Chondrocyte (in vitro differentiated cells): ENCODE results near the gene THEM4. TPM values are rescaled to one million over a fixed set of nuclear protein-coding genes. Genes with fewer than 3 reads are reported as not detected.

Experiments
- DNase-seq: peaks from one replicate; pipeline ENCODE4 v3.0.0; 2021; ENCODE audit warnings: mixed read lengths, low spot score
- H3K27ac Mint-ChIP-seq: one replicate; pipeline ENCODE4 v1.8.0; 2021; ENCODE audit warnings: mild to moderate bottlenecking, moderate library complexity, mixed read lengths; ENCODE audit not compliant: unreplicated experiment
- H3K27me3 Mint-ChIP-seq: 2 replicates; pipeline ENCODE4 v1.8.0; 2021; ENCODE audit warnings: low read depth, mixed read lengths
- H3K36me3 Mint-ChIP-seq: 2 replicates; pipeline ENCODE4 v1.8.0; 2021; ENCODE audit warnings: low read depth, mixed read lengths
- H3K4me1 Mint-ChIP-seq: 2 replicates; pipeline ENCODE4 v1.8.0; 2021; ENCODE audit warnings: low read depth, mild to moderate bottlenecking, mixed read lengths
- H3K4me3 Mint-ChIP-seq: one replicate; pipeline ENCODE4 v1.8.0; 2021; ENCODE audit warnings: mild to moderate bottlenecking, moderate library complexity, mixed read lengths; ENCODE audit not compliant: unreplicated experiment
- H3K9me3 Mint-ChIP-seq: 2 replicates; pipeline ENCODE4 v1.8.0; 2021; ENCODE audit warnings: low read depth, mixed read lengths
- total RNA-seq: library from RNA; stranded (reverse); gene quantifications from 3 replicates; pipeline ENCODE4 v1.2.1, GENCODE V29; 2021
- TF ChIP-seq, protein P1 (sequence below): fragments of 200-600 bp; sonication (generic); IDR thresholded peaks from 2 replicates; pipeline ENCODE4 v1.5.0; 2021; ENCODE audit warnings: antibody characterized with exemption, mild to moderate bottlenecking, moderate library complexity

THEM4 gene
- total RNA-seq, 1 donor from 2014 or later: 6.9 TPM

- Mint-ChIP-seq H3K4me1 (peaks cover 12% of the 10 kb centered on the region), H3K4me3 (no peak overlapping the region), H3K36me3 (no peaks in the 10 kb centered on the region), H3K27me3 (no peaks in the 10 kb centered on the region), H3K9me3 (no peaks in the 10 kb centered on the region), H3K27ac (no peak overlapping the region)
- TF ChIP-seq, protein P1, sequence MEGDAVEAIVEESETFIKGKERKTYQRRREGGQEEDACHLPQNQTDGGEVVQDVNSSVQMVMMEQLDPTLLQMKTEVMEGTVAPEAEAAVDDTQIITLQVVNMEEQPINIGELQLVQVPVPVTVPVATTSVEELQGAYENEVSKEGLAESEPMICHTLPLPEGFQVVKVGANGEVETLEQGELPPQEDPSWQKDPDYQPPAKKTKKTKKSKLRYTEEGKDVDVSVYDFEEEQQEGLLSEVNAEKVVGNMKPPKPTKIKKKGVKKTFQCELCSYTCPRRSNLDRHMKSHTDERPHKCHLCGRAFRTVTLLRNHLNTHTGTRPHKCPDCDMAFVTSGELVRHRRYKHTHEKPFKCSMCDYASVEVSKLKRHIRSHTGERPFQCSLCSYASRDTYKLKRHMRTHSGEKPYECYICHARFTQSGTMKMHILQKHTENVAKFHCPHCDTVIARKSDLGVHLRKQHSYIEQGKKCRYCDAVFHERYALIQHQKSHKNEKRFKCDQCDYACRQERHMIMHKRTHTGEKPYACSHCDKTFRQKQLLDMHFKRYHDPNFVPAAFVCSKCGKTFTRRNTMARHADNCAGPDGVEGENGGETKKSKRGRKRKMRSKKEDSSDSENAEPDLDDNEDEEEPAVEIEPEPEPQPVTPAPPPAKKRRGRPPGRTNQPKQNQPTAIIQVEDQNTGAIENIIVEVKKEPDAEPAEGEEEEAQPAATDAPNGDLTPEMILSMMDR: no peak
- no peak for DNase-seq
Observed at GRCh38 chr1:151867765-151868411, 41.4 kb downstream of the THEM4 start.

DNA sequence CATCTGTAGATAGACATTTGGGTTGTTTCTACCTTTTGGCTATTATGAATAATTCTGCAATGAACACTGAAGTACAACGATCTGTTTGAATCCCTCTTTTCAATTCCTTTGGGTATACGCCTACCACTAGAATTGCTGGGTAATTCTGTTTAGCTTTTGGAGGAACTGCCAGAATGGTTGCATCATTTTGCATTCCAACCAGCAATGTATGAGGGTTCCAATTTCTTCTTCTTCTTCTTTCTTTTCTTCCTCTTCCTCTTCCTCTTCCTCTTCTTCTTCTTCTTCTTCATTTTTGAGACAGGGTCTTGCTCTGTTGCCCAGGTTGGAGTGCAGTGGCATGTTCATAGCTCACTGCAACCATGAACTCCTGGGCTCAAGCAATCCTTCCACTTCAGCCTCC is 42.0 kb downstream of the THEM4 start:
- TF ChIP-seq, protein P1: no peak
- Mint-ChIP-seq H3K27me3 (peaks cover 3% of the 10 kb centered on the region), H3K4me1 (peaks cover 14% of the 10 kb centered on the region), H3K4me3 (no peak overlapping the region), H3K27ac (no peak overlapping the region), H3K9me3 (no peaks in the 10 kb centered on the region), H3K36me3 (no peaks in the 10 kb centered on the region)
- DNase-seq: no peak

DNA sequence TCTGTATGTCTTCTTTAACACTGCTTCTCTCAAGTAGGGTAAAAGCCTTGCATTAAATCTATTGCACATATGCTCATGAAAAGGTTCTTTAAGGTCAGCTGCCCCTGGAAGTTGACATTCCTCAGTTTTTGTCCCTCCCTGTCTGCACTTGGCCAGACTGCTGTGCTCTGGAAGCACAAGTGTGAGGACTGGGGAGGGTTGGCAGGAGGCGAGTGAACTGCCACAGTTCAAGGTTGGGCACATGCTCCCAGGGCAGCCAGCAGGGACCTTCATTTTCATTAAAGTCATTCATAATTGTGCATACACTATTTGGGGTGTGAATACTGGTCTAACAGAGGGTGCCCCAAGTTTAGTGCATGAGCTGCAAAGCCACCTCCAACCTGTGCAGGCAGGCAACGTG is 44.9 kb downstream of the THEM4 start:
- no peak overlapping the region for H3K27ac Mint-ChIP-seq
- no peak for DNase-seq
- no peaks in the 10 kb centered on the region for H3K36me3 Mint-ChIP-seq
- H3K27me3 Mint-ChIP-seq: peaks cover 3% of the 10 kb centered on the region
- TF ChIP-seq, protein P1: no peak
- peaks cover 16% of the 10 kb centered on the region for H3K4me1 Mint-ChIP-seq
- no peaks in the 10 kb centered on the region for H3K9me3 Mint-ChIP-seq
- no peak overlapping the region for H3K4me3 Mint-ChIP-seq

DNA sequence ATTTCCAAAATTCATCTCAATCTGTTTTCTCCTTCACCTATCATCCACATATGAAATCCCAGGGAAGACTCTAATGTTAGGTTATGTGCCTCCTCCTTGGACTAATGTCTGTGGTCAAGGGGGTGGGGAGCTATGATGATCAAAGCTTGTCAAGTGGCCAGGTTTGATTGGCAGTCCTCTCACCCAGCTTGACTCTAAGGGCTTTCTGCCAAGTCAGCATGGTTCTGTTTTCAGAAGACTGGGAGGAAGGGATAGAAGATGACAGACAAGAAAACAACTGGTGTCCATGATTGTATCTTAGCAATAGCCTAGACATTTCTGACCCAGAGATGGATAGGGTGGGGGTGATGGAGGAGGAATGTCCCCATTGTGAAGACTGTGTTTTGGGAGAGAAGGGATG is 46.7 kb downstream of the THEM4 start:
- TF ChIP-seq, protein P1: no peak
- no peak for DNase-seq
- Mint-ChIP-seq H3K9me3 (no peaks in the 10 kb centered on the region), H3K4me3 (no peak overlapping the region), H3K36me3 (no peaks in the 10 kb centered on the region), H3K27me3 (peaks cover 3% of the 10 kb centered on the region), H3K4me1 (peaks cover 8% of the 10 kb centered on the region), H3K27ac (peak overlapping the region; percentile 27)

- TF ChIP-seq, protein P1: no peak
- peaks cover 3% of the 10 kb centered on the region for H3K27me3 Mint-ChIP-seq
- no peaks in the 10 kb centered on the region for H3K9me3 Mint-ChIP-seq
- H3K27ac Mint-ChIP-seq: no peak overlapping the region
- peaks cover 13% of the 10 kb centered on the region for H3K4me1 Mint-ChIP-seq
- no peak overlapping the region for H3K4me3 Mint-ChIP-seq
- no peak for DNase-seq
- H3K36me3 Mint-ChIP-seq: no peaks in the 10 kb centered on the region
Observed at GRCh38 chr1:151860504-151861187, 48.7 kb downstream of the THEM4 start.
